Activated B cell treated with CpG ODN at 0.5 μM for 24 hours (primary cell): ENCODE results near the gene GRN. TPM values are rescaled to one million over a fixed set of nuclear protein-coding genes. Genes with fewer than 3 reads are reported as not detected.

Experiments used
- ATAC-seq: fragments of 200-7000 bp; cut with Tn5 transposase; one replicate; pipeline ENCODE4 v1.10.0; 2021; ENCODE audit warnings: low read depth, mild to moderate bottlenecking, moderate library complexity
- CTCF ChIA-PET: fragments of 350-600 bp; sonication (Branson Sonifier 250); formaldehyde crosslinking; loops from one replicate; lab custom pipeline; 2021; ENCODE audit warnings: antibody characterized with exemption; lab: Charles Lee
- POLR2A ChIA-PET: fragments of 350-600 bp; sonication (Branson Sonifier 250); formaldehyde crosslinking; loops from one replicate; lab custom pipeline; 2021; ENCODE audit warnings: antibody characterized with exemption; lab: Charles Lee
- DNase-seq: peaks from one replicate; pipeline ENCODE4 v3.0.0; 2022
- H3K27ac Mint-ChIP-seq: one replicate; pipeline ENCODE4 v1.8.0; 2020; ENCODE audit warnings: mixed read lengths
- H3K27me3 Mint-ChIP-seq: one replicate; pipeline ENCODE4 v1.8.0; 2021; ENCODE audit warnings: mixed read lengths
- H3K36me3 Mint-ChIP-seq: one replicate; pipeline ENCODE4 v1.8.0; 2021; ENCODE audit warnings: low read depth, mixed read lengths
- H3K4me1 Mint-ChIP-seq: one replicate; pipeline ENCODE4 v1.8.0; 2021; ENCODE audit warnings: mixed read lengths
- H3K4me3 Mint-ChIP-seq: one replicate; pipeline ENCODE4 v1.8.0; 2020; ENCODE audit warnings: mild to moderate bottlenecking, mixed read lengths
- H3K9me3 Mint-ChIP-seq: one replicate; pipeline ENCODE4 v1.8.0; 2020; ENCODE audit warnings: mixed read lengths
- CTCF ChIP-seq: fragments of 200-600 bp; IDR thresholded peaks from one replicate; pipeline ENCODE4 v1.8.0; 2022; ENCODE audit warnings: antibody characterized with exemption, mild to moderate bottlenecking
- intact Hi-C: fragments of 100-400 bp; cut with micrococcal nuclease; formaldehyde crosslinking; loops from one replicate; pipeline ENCODE4 v1.15.1; 2024
- total RNA-seq: library from RNA; stranded (reverse); gene quantifications from 2 replicates; pipeline ENCODE4 v1.2.3, GENCODE V29; 2022

Gene GRN
- total RNA-seq, 1 donor from 2014 or later = 250 TPM

DNA sequence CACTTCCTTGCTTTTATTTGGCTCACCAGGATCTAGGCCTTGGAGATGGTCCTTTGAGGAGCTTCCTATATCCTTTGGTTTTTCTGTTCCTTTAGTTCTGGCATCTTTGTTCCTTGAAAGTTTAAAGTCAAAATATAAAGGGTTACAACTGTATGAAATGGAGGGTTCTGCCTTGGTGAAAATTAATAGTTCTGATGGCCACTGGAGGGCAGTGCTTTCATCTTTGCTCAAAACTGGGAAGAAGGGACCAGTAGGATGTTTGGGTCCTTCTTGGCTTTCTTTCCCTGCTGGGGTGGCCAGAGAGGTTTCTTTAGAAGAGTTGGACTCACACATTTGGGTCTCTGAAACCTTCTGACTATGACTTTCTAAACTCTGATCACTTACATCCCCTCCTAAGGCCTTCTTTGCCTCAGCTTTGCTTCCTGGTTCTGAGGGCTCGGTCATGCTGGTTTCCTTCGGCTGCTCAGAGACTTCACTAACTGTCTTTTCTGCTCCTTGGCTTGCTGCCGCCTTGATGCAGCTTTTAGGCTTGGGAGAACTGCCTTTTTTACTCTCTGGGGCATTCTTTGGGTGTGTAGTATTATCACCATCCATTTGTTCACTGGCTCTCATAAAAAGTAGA is 55.2 kb downstream of the GRN start:
- ATAC-seq (no peak), DNase-seq (no peak)
- Mint-ChIP-seq H3K9me3 (no peaks in the 10 kb centered on the region), H3K27ac (no peak overlapping the region), H3K4me3 (no peak overlapping the region), H3K27me3 (no peaks in the 10 kb centered on the region), H3K4me1 (peaks cover 16% of the 10 kb centered on the region), H3K36me3 (peaks cover 76% of the 10 kb centered on the region)
- ChIA-PET POLR2A (no interaction called here), CTCF (interaction anchor here (0.9 to 1.6 kb wide), 2 partner anchors 122 to 123 kb away, joined by 3 read pairs; no protein-coding TSS in a partner anchor)
- no peak for TF ChIP-seq CTCF
- intact Hi-C loops = no loop called here

Other genes starting within 250 kb of the GRN start
- gene HDAC5, start 221.7 kb upstream of the GRN start, total RNA-seq = 28.4 and 35.1 TPM in 2 replicates
- 2.2 and 5.0 TPM in 2 replicates for gene HROB, start 203.4 kb upstream of the GRN start, total RNA-seq
- not detected in 2 replicates for gene ASB16, start 174.6 kb upstream of the GRN start, total RNA-seq
- 32.3 and 36.0 TPM in 2 replicates for gene TMUB2, start 158.3 kb upstream of the GRN start, total RNA-seq
- gene ATXN7L3, start 145.4 kb upstream of the GRN start, total RNA-seq = 92.0 and 103 TPM in 2 replicates
- 139 and 146 TPM in 2 replicates for gene UBTF, start 125.6 kb upstream of the GRN start, total RNA-seq
- gene SLC4A1, start 77.2 kb upstream of the GRN start, total RNA-seq = 0.10 and 0.13 TPM in 2 replicates
- gene RUNDC3A, start 36.7 kb upstream of the GRN start, total RNA-seq = 0.07 and 0.17 TPM in 2 replicates
- 119 and 129 TPM in 2 replicates for gene SLC25A39, start 20.5 kb upstream of the GRN start, total RNA-seq
- 0.49 and 0.75 TPM in 2 replicates for gene FAM171A2, start 18.6 kb downstream of the GRN start, total RNA-seq
- gene ITGA2B, start 44.3 kb downstream of the GRN start, total RNA-seq = not detected in 2 replicates
- 62.2 and 64.5 TPM in 2 replicates for gene GPATCH8, start 158.1 kb downstream of the GRN start, total RNA-seq
- gene FZD2, start 212.2 kb downstream of the GRN start, total RNA-seq = 0.91 TPM in 2 replicates